Hepatocyte (in vitro differentiated cells): Measurements from ENCODE around the gene NEK1.

Experiments used
- CTCF ChIP-seq: fragments of 200-600 bp; sonication (generic); IDR thresholded peaks from 2 replicates; pipeline ENCODE4 v1.5.1; 2016; ENCODE audit warnings: antibody characterized with exemption, mild to moderate bottlenecking; ENCODE audit not compliant: poor library complexity
- EZH2 ChIP-seq: fragments of 200-600 bp; sonication (generic); IDR thresholded peaks from 2 replicates; pipeline ENCODE4 v1.6.1; 2016; ENCODE audit warnings: antibody characterized with exemption, mild to moderate bottlenecking, borderline replicate concordance
- EZH2phosphoT487 ChIP-seq: fragments of 200-600 bp; sonication (generic); IDR thresholded peaks from one replicate; pipeline ENCODE4 v1.6.1; 2018; ENCODE audit warnings: antibody characterized with exemption, mild to moderate bottlenecking, low read depth, moderate library complexity; ENCODE audit not compliant: unreplicated experiment, severe bottlenecking

GRCh38 chr4:169618986-169619385 is 6.6 kb upstream of the NEK1 start:
- no peak for TF ChIP-seq CTCF
- TF ChIP-seq EZH2 = no peak
- no peak for TF ChIP-seq EZH2phosphoT487
